ENCODE measurements around the gene ZG16.

The ZG16 gene

DNA sequence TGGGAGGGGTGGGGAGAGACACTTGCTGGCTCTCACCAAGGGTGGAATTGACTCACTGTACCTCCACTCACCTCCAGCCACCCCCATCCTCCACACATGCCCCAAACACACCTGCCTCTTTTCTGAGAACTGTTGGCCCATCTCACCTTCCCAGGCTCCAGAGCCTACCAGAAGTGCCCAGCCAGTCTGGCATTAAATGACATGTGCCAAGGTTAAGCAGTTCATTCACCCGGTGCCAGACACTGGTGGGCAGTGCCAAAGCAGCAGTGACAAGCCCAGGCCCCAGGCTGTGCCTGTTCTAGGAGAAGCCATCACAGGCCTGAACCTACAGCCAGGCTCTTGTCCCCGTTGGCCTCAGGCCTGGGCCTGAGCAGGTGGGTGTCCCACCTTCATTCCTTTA, 53.4 kb downstream of the ZG16 start:
- DNase-seq, result no peak

Data from activated CD8-positive, alpha-beta memory T cell treated with anti-CD3 and anti-CD28 coated beads, Interleukin-2, amount 50 U/mL, for 48 hours (primary cell).